K562 (cell line): Measurements from ENCODE around the gene PDZD2. TPM values are rescaled to one million over a fixed set of nuclear protein-coding genes. Genes with fewer than 3 reads are reported as not detected.

ENCODE experiments used
- ARID1B ChIP-seq: fragments of 450-650 bp; IDR thresholded peaks from 2 replicates; pipeline ENCODE4 v1.6.1; 2016; ENCODE audit warnings: antibody characterized with exemption, mild to moderate bottlenecking, inconsistent platforms
- C11orf30 ChIP-seq: fragments of 450-650 bp; IDR thresholded peaks from 2 replicates; pipeline ENCODE4 v1.6.1; 2016; ENCODE audit warnings: low read depth, mild to moderate bottlenecking
- CBX8 ChIP-seq: fragments of 200-600 bp; sonication (generic); IDR thresholded peaks from 2 replicates; pipeline ENCODE4 v1.6.1; 2012; ENCODE audit warnings: borderline replicate concordance, mixed run types, low read depth, mild to moderate bottlenecking, moderate library complexity, mixed read lengths, low read length, control low read depth, inconsistent platforms; ENCODE audit not compliant: poor library complexity, severe bottlenecking; ENCODE audit errors: extremely low read depth
- CTCF ChIP-seq, 3 experiments: IDR thresholded peaks in 2 of 3; conservative IDR thresholded peaks in 1 of 3; 2 replicates each; pipeline ENCODE4 v1.5.1; 2011 to 2012; ENCODE audit warnings: low read length in 3 of 3, mild to moderate bottlenecking in 3 of 3, control low read depth in 2 of 3, improper control_type of control experiment in 1 of 3, inconsistent platforms in 1 of 3, low read depth in 1 of 3, mixed read lengths in 1 of 3, moderate library complexity in 1 of 3; ENCODE audit not compliant: insufficient read depth in 2 of 3
- E4F1 ChIP-seq: fragments of 250-450 bp; sonication (Bioruptor Pico); IDR thresholded peaks from 2 replicates; pipeline ENCODE4 v1.5.0; 2021; ENCODE audit warnings: mild to moderate bottlenecking, borderline replicate concordance
- GABPA ChIP-seq: fragments of 200-800 bp; sonication (Bioruptor generic); conservative IDR thresholded peaks from 2 replicates; pipeline ENCODE4 v1.6.1; 2016; ENCODE audit warnings: low read depth, missing genetic modification characterization, missing compliant biosample characterization
- HLTF ChIP-seq: fragments of 450-650 bp; IDR thresholded peaks from 2 replicates; pipeline ENCODE4 v1.6.1; 2016
- HMBOX1 ChIP-seq: sonication (generic); IDR thresholded peaks from 2 replicates; pipeline ENCODE4 v1.6.1; 2016
- HNRNPL ChIP-seq: fragments of 200-400 bp; formaldehyde crosslinking; IDR thresholded peaks from 2 replicates; pipeline ENCODE4 v1.6.1; 2017; ENCODE audit warnings: low read depth, mild to moderate bottlenecking, low read length
- MAFG ChIP-seq: fragments of 450-650 bp; conservative IDR thresholded peaks from 2 replicates; pipeline ENCODE4 v1.6.1; 2016; ENCODE audit warnings: missing genetic modification characterization, missing compliant biosample characterization
- PHB2 ChIP-seq: fragments of 450-650 bp; IDR thresholded peaks from 2 replicates; pipeline ENCODE4 v1.6.1; 2017; ENCODE audit warnings: low read depth
- PKNOX1 ChIP-seq: fragments of 450-650 bp; IDR thresholded peaks from 2 replicates; pipeline ENCODE4 v1.6.1; 2016
- SIRT6 ChIP-seq: IDR thresholded peaks from one replicate; pipeline ENCODE4 v1.6.1; 2012; ENCODE audit warnings: low read depth, mild to moderate bottlenecking, control low read depth, inconsistent platforms, low read length, moderate library complexity
- SMARCA4 ChIP-seq: fragments of 450-650 bp; IDR thresholded peaks from 2 replicates; pipeline ENCODE4 v1.6.1; 2016
- SNIP1 ChIP-seq: fragments of 450-650 bp; IDR thresholded peaks from 2 replicates; pipeline ENCODE4 v1.7.1; 2017; ENCODE audit warnings: low read depth, mild to moderate bottlenecking
- SRSF9 ChIP-seq: fragments of 200-400 bp; formaldehyde crosslinking; IDR thresholded peaks from 2 replicates; pipeline ENCODE4 v1.6.1; 2017; ENCODE audit warnings: low read depth, low read length, borderline replicate concordance
- TAF9B ChIP-seq: fragments of 450-650 bp; IDR thresholded peaks from 2 replicates; pipeline ENCODE4 v1.6.1; 2018; ENCODE audit warnings: mild to moderate bottlenecking; ENCODE audit not compliant: partially characterized antibody
- TAL1 ChIP-seq: fragments of 450-650 bp; IDR thresholded peaks from 2 replicates; pipeline ENCODE4 v1.6.1; 2016; ENCODE audit warnings: mild to moderate bottlenecking
- ZNF41 ChIP-seq: fragments of 250-450 bp; sonication (Bioruptor Pico); conservative IDR thresholded peaks from 2 replicates; pipeline ENCODE4 v1.4.0; 2020; ENCODE audit warnings: mild to moderate bottlenecking
- ZNF431 ChIP-seq: sonication (generic); formaldehyde crosslinking; IDR thresholded peaks from 2 replicates; pipeline ENCODE4 v1.8.0; 2022; ENCODE audit warnings: mild to moderate bottlenecking, missing genetic modification reagents
- ZNF764 ChIP-seq: fragments of 250-450 bp; sonication (Bioruptor Pico); IDR thresholded peaks from 2 replicates; pipeline ENCODE4 v1.4.0; 2020; ENCODE audit warnings: low read depth, mild to moderate bottlenecking, moderate library complexity
- polyA plus RNA-seq, 8 experiments: library from polyadenylated mRNA; depleted of rRNA in 4 of 8; stranded (reverse) in 5 of 8; unstranded in 3 of 8; fragments of >200 nt; fragmentation: Nextera tagmentation in 2 of 8; fragmentation: Illumina TruSeq in 1 of 8; extraction: Ambion mirVana in 2 of 8; extraction: Trizol in 1 of 8; gene quantifications; 2 replicates each; pipeline versions ENCODE4 v1.2.1 to v1.2.3, GENCODE V29; 2011 to 2014; ENCODE audit warnings: inconsistent platforms in 1 of 8, missing spikeins in 1 of 8
- total RNA-seq, 7 experiments: library from RNA; depleted of rRNA in 6 of 7; stranded (reverse); fragments of >200 nt in 6 of 7; fragmentation: Illumina TruSeq in 2 of 7; extraction: Trizol in 2 of 7; gene quantifications; 2 replicates each; pipeline versions ENCODE4 v1.2.1 to v1.2.3, GENCODE V29; 2011 to 2021; ENCODE audit warnings: low replicate concordance in 1 of 7
- TF ChIP-seq, protein P1 (sequence below), 2 experiments: fragments of 450-650 bp in 1 of 2; sonication (generic) in 1 of 2; formaldehyde crosslinking in 1 of 2; IDR thresholded peaks in 1 of 2; conservative IDR thresholded peaks in 1 of 2; 2 replicates each; pipeline versions ENCODE4 v1.6.1 to v1.8.1; 2016 to 2023; ENCODE audit warnings: mild to moderate bottlenecking in 2 of 2, moderate library complexity in 2 of 2, inconsistent platforms in 1 of 2, missing genetic modification reagents in 1 of 2

PDZD2 gene
- total and polyA plus RNA-seq, 9 of the 15 experiments (the other 6 are each of a cell fraction or from before 2014, with no cell fraction given): 0.02 to 0.08 (median 0.04) TPM; not detected in 6

DNA sequence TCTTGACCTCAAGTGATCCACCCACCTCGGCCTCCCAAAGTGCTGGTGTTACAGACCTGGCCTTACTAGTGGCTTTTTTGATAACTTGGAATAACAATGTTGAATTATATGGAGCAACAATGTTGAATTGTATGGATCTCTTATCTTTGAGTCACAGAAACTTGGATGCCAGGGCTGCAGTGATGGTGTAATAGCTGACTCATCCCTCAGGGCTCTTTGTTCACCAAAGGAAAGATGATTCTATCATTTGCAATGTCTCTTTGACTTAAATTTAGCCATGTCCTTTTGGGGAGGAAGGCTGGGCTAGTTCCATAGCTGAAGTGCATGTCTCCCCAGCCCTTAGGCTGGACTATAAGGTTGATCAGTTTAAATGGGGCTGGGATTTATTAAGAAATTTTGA lies 172.3 kb downstream of the PDZD2 start (continued):
- TF ChIP-seq, protein P1, sequence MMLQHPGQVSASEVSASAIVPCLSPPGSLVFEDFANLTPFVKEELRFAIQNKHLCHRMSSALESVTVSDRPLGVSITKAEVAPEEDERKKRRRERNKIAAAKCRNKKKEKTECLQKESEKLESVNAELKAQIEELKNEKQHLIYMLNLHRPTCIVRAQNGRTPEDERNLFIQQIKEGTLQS (IDR thresholded peaks at IDR 0.05): peak; percentile 78
- TF ChIP-seq, protein P1 (CRISPR knock-in tag; conservative IDR thresholded peaks at IDR 0.05): no peak
- TF ChIP-seq PKNOX1 (no peak), ZNF764 (CRISPR knock-in tag) (no peak), TAF9B (no peak), HLTF (no peak), ZNF431 (CRISPR knock-in tag) (no peak), SRSF9 (no peak), E4F1 (no peak), ARID1B (peak; percentile 59), GABPA (tag) (no peak), SIRT6 (no peak), MAFG (tag) (peak; percentile 94), CTCF (IDR thresholded peaks at IDR 0.05 in 2 of 3, conservative IDR thresholded peaks at IDR 0.05 in 1 of 3; ENCODE audit: insufficient read depth in 2 of 3, low read depth in 1 of 3, low read length in 3 of 3) (no peak), TAL1 (peak; percentile 43), HMBOX1 (no peak), SNIP1 (no peak), PHB2 (no peak), SMARCA4 (peak; percentile 35; the same call in 1 of the 2 replicates), HNRNPL (no peak), ZNF41 (CRISPR knock-in tag) (no peak), CBX8 (no peak), C11orf30 (peak; percentile 64)
